Natural killer cell (primary cell): ENCODE results near the gene SEPTIN6. TPM values are rescaled to one million over a fixed set of nuclear protein-coding genes. Genes with fewer than 3 reads are reported as not detected.

Source experiments
- ATAC-seq, 3 donors: fragments of 150-1000 bp in 2 of 3; fragments of 200-7000 bp in 1 of 3; cut with Tn5 transposase; 1 replicate in 1 of 3; 2 replicates in 2 of 3; pipeline ENCODE4 v1.10.0; 2021; ENCODE audit warnings: mild to moderate bottlenecking in 2 of 3, moderate library complexity in 2 of 3
- DNase-seq, 2 donors: peaks; one replicate each; pipeline versions ENCODE4 v3.0.0 to v3.0.0-alpha.2; 2013 to 2021; ENCODE audit warnings: mixed read lengths in 1 of 2
- H3K27ac ChIP-seq: one replicate; pipeline ENCODE4 v1.5.1; 2013; ENCODE audit warnings: mild to moderate bottlenecking, low read length
- H3K27me3 ChIP-seq: one replicate; pipeline ENCODE4 v1.6.1; 2013; ENCODE audit warnings: low read length; ENCODE audit not compliant: control insufficient read depth, insufficient read depth
- H3K36me3 ChIP-seq: one replicate; pipeline ENCODE4 v1.6.1; 2013; ENCODE audit warnings: low read length; ENCODE audit not compliant: control insufficient read depth, insufficient read depth
- H3K4me1 ChIP-seq: one replicate; pipeline ENCODE4 v1.6.1; 2013; ENCODE audit warnings: low read length; ENCODE audit not compliant: control insufficient read depth, insufficient read depth
- H3K4me3 ChIP-seq: one replicate; pipeline ENCODE4 v1.5.1; 2013; ENCODE audit warnings: low read length
- H3K9me3 ChIP-seq: one replicate; pipeline ENCODE4 v1.6.1; 2013; ENCODE audit warnings: low read length; ENCODE audit not compliant: control insufficient read depth, insufficient read depth
- H3K27ac Mint-ChIP-seq, 2 donors: one replicate each; pipeline ENCODE4 v1.8.0; 2022; ENCODE audit warnings: mild to moderate bottlenecking in 2 of 2, mixed read lengths in 2 of 2, moderate library complexity in 1 of 2
- H3K27me3 Mint-ChIP-seq, 2 donors: one replicate each; pipeline ENCODE4 v1.8.0; 2022; ENCODE audit warnings: low read depth in 2 of 2, mixed read lengths in 2 of 2
- H3K36me3 Mint-ChIP-seq: one replicate; pipeline ENCODE4 v1.8.0; 2022; ENCODE audit warnings: mixed read lengths
- H3K4me1 Mint-ChIP-seq, 2 donors: one replicate each; pipeline ENCODE4 v1.8.0; 2022; ENCODE audit warnings: mixed read lengths in 2 of 2
- H3K4me3 Mint-ChIP-seq: one replicate; pipeline ENCODE4 v1.8.0; 2022; ENCODE audit warnings: mild to moderate bottlenecking, moderate library complexity, mixed read lengths
- H3K9me3 Mint-ChIP-seq, 2 donors: one replicate each; pipeline ENCODE4 v1.8.0; 2022; ENCODE audit warnings: mixed read lengths in 2 of 2
- WGBS: methylation state at CpG from one replicate; pipeline ENCODE4 v1.1.7; 2013; ENCODE audit warnings: missing lambda C conversion rate; ENCODE audit not compliant: insufficient coverage; 5-methylcytosine and 5-hydroxymethylcytosine counted together
- intact Hi-C: fragments of 100-400 bp; cut with micrococcal nuclease; formaldehyde crosslinking; loops from one replicate; pipeline ENCODE4 v1.14.2; 2022
- total RNA-seq, 4 donors: library from RNA; stranded (reverse); fragments of 120-200 nt in 1 of 4; gene quantifications; one replicate each; pipeline versions ENCODE4 v1.2.3 to v1.2.4, GENCODE V29; 2013 to 2022
- TF ChIP-seq, protein P1 (sequence below): fragments of 200-600 bp; IDR thresholded peaks from one replicate; pipeline ENCODE4 v1.8.0; 2022; ENCODE audit warnings: antibody characterized with exemption

SEPTIN6 gene
- total RNA-seq, 3 donors from 2014 or later (not counting 1 experiment from before 2014, with no cell fraction given), result 138 to 202 (median 158) TPM

DNA sequence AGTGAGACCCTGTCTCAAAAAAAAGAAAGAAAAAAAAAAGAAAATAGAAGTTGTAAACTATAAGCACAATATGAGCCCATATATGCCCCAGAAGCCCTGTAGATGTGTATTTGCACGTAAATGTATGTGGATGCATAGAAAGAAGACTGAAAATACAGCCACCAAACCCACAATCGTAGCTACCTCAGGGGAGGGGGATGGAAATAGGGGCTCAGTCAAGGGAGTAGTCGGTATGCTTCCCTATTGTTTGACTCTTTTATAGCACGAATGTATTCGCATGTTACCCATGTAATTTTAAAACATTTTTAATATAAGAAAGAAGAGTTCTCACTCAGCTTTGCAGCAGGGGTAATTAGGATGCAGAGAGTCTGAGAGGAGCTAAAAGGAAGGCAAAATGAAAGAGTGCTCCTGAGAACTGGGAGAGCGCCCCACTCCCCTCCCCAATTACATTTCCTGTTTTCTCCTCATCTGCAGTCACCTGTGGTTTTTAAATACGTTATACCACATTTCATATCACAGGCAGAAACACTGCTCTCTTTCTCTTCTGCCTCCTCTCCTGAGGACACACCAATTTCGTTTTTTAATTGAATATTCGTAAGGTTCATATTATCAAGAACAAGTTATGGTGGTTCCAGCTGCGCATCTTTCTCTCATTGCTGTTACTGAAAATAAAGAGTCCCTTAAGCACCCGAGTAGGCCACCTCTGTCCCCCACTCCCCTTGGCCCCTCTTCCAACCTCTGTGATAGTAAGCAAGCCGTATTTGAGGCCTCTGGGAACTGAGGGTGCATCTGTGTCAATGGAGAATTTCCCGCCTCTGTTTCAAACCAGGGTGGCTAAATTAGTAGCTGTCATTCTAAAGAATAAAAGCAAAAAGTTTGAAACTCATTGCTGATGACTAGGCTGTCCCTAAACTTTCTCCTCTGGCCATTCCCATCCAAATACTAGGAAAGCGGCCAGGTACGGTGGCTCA, 10.7 kb downstream of the SEPTIN6 start:
- H3K27ac ChIP-seq, result peak overlapping the region; percentile 100
- Mint-ChIP-seq H3K9me3 (no peaks in the 10 kb centered on the region), H3K4me1 (peaks cover 68 to 80% of the 10 kb centered on the region in 2 donors), H3K27me3 (no peaks in the 10 kb centered on the region), H3K4me3 (peak overlapping the region; percentile 85), H3K36me3 (no peaks in the 10 kb centered on the region), H3K27ac (peak overlapping the region; percentile 96 to 98)
- peaks cover 91% of the 10 kb centered on the region for H3K4me1 ChIP-seq
- ATAC-seq (peak in 2 of 3 donors; percentile 7 to 39), DNase-seq (peak in 1 of 2 donors; percentile 79)
- H3K4me3 ChIP-seq, result peak overlapping the region; percentile 25
- intact Hi-C loops, result loop anchor here (1.0 to 10.0 kb wide), 2 partner anchors 9 to 78 kb away; partner anchors contain the start of gene NKRF
- TF ChIP-seq, protein P1, sequence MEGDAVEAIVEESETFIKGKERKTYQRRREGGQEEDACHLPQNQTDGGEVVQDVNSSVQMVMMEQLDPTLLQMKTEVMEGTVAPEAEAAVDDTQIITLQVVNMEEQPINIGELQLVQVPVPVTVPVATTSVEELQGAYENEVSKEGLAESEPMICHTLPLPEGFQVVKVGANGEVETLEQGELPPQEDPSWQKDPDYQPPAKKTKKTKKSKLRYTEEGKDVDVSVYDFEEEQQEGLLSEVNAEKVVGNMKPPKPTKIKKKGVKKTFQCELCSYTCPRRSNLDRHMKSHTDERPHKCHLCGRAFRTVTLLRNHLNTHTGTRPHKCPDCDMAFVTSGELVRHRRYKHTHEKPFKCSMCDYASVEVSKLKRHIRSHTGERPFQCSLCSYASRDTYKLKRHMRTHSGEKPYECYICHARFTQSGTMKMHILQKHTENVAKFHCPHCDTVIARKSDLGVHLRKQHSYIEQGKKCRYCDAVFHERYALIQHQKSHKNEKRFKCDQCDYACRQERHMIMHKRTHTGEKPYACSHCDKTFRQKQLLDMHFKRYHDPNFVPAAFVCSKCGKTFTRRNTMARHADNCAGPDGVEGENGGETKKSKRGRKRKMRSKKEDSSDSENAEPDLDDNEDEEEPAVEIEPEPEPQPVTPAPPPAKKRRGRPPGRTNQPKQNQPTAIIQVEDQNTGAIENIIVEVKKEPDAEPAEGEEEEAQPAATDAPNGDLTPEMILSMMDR, result no peak
- no peaks in the 10 kb centered on the region for H3K36me3 ChIP-seq
- no peaks in the 10 kb centered on the region for H3K9me3 ChIP-seq
- no peaks in the 10 kb centered on the region for H3K27me3 ChIP-seq
- WGBS, result 14% methylated on average over 6 of the region's 15 CpGs

DNA sequence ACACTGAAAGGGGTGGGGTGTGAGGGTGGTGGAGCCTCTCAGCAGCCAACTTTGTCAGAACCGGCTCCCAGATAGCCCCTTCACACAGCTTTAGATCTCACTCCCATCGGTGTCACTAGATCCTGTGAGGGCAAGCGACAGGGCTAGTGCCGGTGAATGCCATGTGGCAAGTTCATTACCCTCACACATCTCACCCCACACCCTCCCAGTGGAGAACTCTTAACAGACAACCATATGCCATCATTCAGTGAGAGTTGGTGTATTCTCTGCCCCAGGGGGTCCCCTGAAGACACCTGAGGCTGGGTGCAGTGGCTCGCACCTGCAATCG, 15.3 kb downstream of the SEPTIN6 start:
- H3K27me3 ChIP-seq, result no peaks in the 10 kb centered on the region
- H3K27ac ChIP-seq, result peak overlapping the region; percentile 65
- no peaks in the 10 kb centered on the region for H3K27me3 Mint-ChIP-seq
- WGBS, result 22% methylated on average over 6 of the region's 6 CpGs
- H3K9me3 ChIP-seq, result no peaks in the 10 kb centered on the region
- H3K27ac Mint-ChIP-seq, result peak overlapping the region; percentile 90 to 91
- peak; percentile 37 to 42 for DNase-seq
- ATAC-seq, result peak; percentile 58 to 81 (median 62)
- TF ChIP-seq, protein P1, result no peak
- H3K9me3 Mint-ChIP-seq, result no peaks in the 10 kb centered on the region
- intact Hi-C loops, result no loop called here
- H3K36me3 ChIP-seq, result peaks cover 20% of the 10 kb centered on the region
- peak overlapping the region; percentile 20 for H3K4me3 ChIP-seq
- H3K36me3 Mint-ChIP-seq, result no peaks in the 10 kb centered on the region
- peak overlapping the region; percentile 87 for H3K4me3 Mint-ChIP-seq
- H3K4me1 ChIP-seq, result peaks cover 78% of the 10 kb centered on the region
- H3K4me1 Mint-ChIP-seq, result peaks cover 58 to 60% of the 10 kb centered on the region in 2 donors

DNA sequence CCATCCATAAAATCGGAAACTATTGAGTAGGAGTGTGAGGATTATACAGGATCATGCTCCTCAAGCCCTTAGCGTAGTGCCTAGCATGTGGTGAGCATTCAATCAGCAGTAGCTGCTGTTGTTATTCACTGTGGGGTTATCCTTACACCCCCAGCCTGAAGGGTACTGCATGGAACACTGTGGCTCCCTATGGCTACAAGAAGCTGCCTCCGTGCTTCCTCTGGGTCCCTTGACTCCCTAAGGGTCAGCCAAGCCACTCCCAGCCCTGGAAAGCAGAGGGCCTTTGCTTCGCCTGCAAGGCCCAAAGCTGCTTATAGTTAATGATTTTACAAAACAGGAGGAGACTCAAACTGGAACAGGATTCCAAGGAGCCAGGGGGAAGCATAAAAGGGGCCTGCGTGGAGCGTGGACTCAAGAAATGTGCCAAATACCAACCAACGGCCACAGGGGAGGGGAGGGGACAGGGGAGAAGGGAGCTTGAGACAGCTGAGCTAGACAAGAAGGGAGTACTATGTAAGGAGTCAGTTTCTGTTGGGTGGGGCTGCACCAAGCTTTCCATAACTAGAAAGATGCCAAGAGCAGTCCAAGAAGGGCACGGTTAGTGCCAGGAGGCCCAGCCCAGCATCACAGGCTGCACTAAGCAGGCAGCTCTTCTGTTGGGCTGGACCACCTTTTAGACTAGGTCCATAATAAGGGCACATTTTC, 15.9 kb downstream of the SEPTIN6 start:
- peak overlapping the region; percentile 47 for H3K4me3 Mint-ChIP-seq
- DNase-seq, result no peak
- peak overlapping the region; percentile 90 to 91 for H3K27ac Mint-ChIP-seq
- H3K9me3 Mint-ChIP-seq, result no peaks in the 10 kb centered on the region
- peaks cover 52 to 54% of the 10 kb centered on the region in 2 donors for H3K4me1 Mint-ChIP-seq
- Histone ChIP-seq H3K27me3 (no peaks in the 10 kb centered on the region), H3K4me3 (no peak overlapping the region), H3K27ac (peak overlapping the region; percentile 65), H3K9me3 (no peaks in the 10 kb centered on the region), H3K36me3 (peaks cover 24% of the 10 kb centered on the region), H3K4me1 (peaks cover 75% of the 10 kb centered on the region)
- WGBS, result 61% methylated on average over 8 of the region's 8 CpGs
- TF ChIP-seq, protein P1, result no peak
- no peaks in the 10 kb centered on the region for H3K27me3 Mint-ChIP-seq
- intact Hi-C loops, result no loop called here
- no peak for ATAC-seq
- H3K36me3 Mint-ChIP-seq, result no peaks in the 10 kb centered on the region
